ENCODE measurements around the gene UBE3B.

The UBE3B gene

DNA sequence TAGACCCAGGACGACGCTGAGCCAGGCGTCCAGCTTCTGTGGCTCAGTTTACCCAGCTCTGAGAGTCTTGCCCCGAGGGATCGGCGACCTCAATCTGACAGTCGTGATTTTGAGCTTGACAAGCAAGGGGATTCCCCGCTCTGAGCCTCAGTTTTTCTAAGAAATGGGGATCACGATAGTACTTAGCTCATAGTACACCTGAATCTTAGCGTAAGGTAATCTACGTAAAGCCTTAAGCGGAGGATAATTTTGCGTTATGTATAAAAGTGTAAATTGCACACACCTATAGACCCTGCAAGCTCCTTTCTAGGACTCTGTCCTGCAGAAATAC lies 96.4 kb downstream of the UBE3B start:
- DNase-seq (ENCODE audit: low spot score) = no peak

GRCh38 chr12:109575683-109576082 lies 98.2 kb downstream of the UBE3B start:
- DNase-seq (ENCODE audit: low spot score) = no peak

- DNase-seq (ENCODE audit: low spot score) = no peak
Measured at GRCh38 chr12:109577311-109577710, 99.9 kb downstream of the UBE3B start.

DNA sequence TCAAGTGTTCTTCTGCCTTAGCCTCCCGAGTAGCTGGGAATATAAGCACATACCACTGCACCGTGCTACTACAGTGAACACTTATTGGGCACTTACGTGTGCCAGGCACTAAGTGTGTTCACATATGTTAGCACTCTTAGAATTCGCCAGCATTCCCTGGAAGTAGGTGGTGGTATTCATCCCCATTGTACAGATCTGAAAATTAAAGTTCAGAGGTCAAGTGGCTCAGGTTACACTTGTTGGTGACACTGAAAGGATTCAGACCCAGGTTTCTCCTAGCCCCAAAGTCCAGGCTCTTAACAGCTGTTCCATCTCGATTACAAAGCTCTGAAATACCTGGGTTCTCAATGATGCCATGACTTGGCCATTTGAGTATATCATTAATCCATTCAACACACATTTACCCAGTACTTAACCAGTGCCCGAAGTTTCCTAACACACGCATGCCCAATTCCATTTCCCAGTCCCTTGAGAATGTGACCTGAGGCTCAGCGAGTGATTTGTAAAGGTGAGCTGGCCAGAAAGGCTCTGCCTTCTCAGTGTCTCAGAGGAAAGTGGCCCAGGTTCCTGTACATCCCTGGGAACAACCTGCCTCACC lies 101.0 kb downstream of the UBE3B start:
- no peak for DNase-seq (ENCODE audit: low spot score)

DNA sequence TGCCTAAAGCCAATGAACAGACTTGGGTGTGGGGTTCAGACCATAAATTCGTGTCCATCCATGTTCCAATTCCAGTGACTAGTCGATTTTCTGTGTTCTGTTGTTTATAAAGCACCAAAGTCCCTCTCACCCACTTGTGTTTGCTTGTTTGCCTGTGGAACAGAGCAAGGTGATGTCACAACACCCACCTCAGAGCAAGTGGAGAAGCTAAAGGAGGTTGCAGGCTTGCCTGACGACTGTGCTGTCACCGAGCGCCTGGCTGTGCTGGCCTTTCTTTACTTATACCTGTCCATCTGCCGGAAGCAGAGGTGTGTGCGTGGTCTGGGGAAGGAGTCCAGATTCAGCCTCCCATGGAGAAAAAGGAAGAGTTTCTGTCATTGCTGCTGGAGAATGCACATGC lies 102.2 kb downstream of the UBE3B start:
- DNase-seq (ENCODE audit: low spot score) = no peak

- peak; percentile 48 for DNase-seq (ENCODE audit: low spot score)
Measured at GRCh38 chr12:109580272-109580671, 102.8 kb downstream of the UBE3B start.

DNA sequence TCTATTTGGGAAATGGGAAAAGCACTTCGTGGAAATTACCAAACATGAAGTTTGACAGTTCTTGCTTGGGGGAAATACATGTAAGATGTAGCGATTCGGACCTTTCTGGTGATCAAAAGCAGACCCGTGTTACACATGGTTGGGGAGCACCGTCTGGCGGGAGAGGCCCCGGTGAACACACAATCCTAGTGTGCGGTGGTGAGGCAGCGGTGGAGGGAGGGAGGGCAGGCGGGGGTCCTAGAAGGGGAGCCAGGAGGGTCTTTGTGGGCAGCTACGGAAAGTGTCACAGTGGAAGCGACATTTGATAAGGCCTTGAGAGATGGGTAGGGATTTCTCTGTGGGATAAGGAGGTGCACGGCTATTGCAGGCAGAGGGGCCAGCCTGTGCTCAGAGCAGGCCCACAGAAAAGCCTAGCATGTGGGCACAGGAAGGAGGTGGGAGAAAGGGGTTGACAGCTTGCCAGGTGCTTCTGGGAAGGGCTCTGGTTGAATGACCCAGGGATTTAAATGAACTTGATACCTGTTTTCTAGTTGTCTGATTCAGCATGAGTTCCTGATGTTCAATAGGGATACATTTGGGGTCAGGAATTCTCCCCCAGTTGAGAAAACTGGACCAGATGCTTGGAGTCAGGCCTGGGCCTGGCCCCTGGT lies 103.4 kb downstream of the UBE3B start:
- DNase-seq (ENCODE audit: low spot score) = no peak

GRCh38 chr12:109581334-109581691 lies 103.9 kb downstream of the UBE3B start:
- DNase-seq (ENCODE audit: low spot score) = no peak

- no peak for DNase-seq (ENCODE audit: low spot score)
Measured at GRCh38 chr12:109581856-109582255, 104.4 kb downstream of the UBE3B start.

DNA sequence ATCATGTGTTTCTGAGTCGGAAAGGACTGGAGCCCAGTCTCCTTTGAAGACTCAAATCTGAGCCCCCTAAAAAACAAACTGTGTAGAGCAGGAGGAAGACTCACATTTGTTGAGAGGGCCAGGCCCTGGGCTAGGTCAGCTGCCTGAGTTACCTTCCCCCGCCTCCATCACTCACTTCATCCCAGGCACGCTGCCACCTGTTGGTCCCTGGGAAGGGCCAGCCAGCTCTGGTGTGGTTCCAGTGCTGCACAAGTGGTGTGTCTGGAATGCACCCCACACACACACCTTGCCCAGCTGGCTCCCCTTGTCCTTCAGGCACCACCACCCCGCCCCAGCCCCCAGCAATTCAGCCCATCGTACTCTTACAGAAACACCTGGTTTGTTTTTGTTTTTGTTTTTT lies 105.2 kb downstream of the UBE3B start:
- no peak for DNase-seq (ENCODE audit: low spot score)

GRCh38 chr12:109583733-109584132 lies 106.3 kb downstream of the UBE3B start:
- no peak for DNase-seq (ENCODE audit: low spot score)
